Ovary (tissue), 9 donors: ENCODE results near the gene MYO1A. TPM values are rescaled to one million over a fixed set of nuclear protein-coding genes. Genes with fewer than 3 reads are reported as not detected.

Experiments
- polyA plus RNA-seq, 2 donors: library from polyadenylated mRNA; stranded (reverse); fragments of 200-250 nt in 1 of 2; fragments of 350-450 nt in 1 of 2; fragmentation: Illumina TruSeq in 1 of 2; extraction: RNeasy Lipid Tissue Mini Kit (QIAGEN cat#74804) in 1 of 2; gene quantifications; one replicate each; pipeline ENCODE4 v1.2.3, GENCODE V29; 2013 to 2014
- total RNA-seq, 7 donors: library from RNA; depleted of rRNA in 2 of 7; stranded (reverse); fragments of >200 nt in 2 of 7; fragmentation: NEBNext Ultra II Directional in 3 of 7; extraction: Animal tissue kit (Norgen Biotek cat#: 25700) in 3 of 7; gene quantifications; one replicate each; pipeline versions ENCODE4 v1.1.0 to v1.2.4, GENCODE V29; 2016 to 2023
- donor health status: DM: no; HTN: no; CAD: no; lungs with moderate emphysema.
- donor health status: DM: no; HTN: no; CAD: no.
- donor health status: Bipolar disorder and iron deficiency.
- donor health status: DM: yes; HTN: yes; CAD: no.
- donor health status: DM: no; HTN: no; CAD: no.
- donor health status: DM: yes; HTN: yes; CAD: no.

Gene MYO1A
- total and polyA plus RNA-seq, 9 donors: 0.08 to 2.6 (median 0.23) TPM; not detected in 2

Other genes starting within 250 kb of the MYO1A start
- gene SDR9C7, start 115.7 kb downstream of the MYO1A start, total RNA-seq: under 1 TPM in 3 of 7 donors, not detected in 4; 0.10 to 0.25 (median 0.25) TPM
- gene SDR9C7, start 115.7 kb downstream of the MYO1A start, polyA plus RNA-seq: under 1 TPM in 1 of 2 donors, not detected in 1; 0.07 TPM
- gene RDH16, start 92.5 kb downstream of the MYO1A start, total RNA-seq: under 1 TPM; 0.24 to 0.64 (median 0.45) TPM
- under 1 TPM; 0.22 to 0.34 TPM for gene RDH16, start 92.5 kb downstream of the MYO1A start, polyA plus RNA-seq
- gene ZBTB39, start 43.6 kb downstream of the MYO1A start, total RNA-seq: 10 to 100 TPM in 1 of 7 donors, 1 to 10 TPM in 6; 3.3 to 10.4 (median 7.4) TPM
- 1 to 10 TPM; 2.9 to 7.1 TPM for gene ZBTB39, start 43.6 kb downstream of the MYO1A start, polyA plus RNA-seq
- gene TAC3, start 33.6 kb downstream of the MYO1A start, total RNA-seq: not detected
- 1 to 10 TPM in 1 of 2 donors, under 1 TPM in 1; 0.40 to 2.2 TPM for gene TAC3, start 33.6 kb downstream of the MYO1A start, polyA plus RNA-seq
- 10 to 100 TPM in 5 of 7 donors, 1 to 10 TPM in 2; 6.8 to 14.9 (median 10.8) TPM for gene NEMP1, start 28.7 kb upstream of the MYO1A start, total RNA-seq
- gene NEMP1, start 28.7 kb upstream of the MYO1A start, polyA plus RNA-seq: 10 to 100 TPM in 1 of 2 donors, 1 to 10 TPM in 1; 5.8 to 11.1 TPM
- gene NAB2, start 39.0 kb upstream of the MYO1A start, total RNA-seq: 100 to 1,000 TPM in 1 of 7 donors, 10 to 100 TPM in 6; 37.6 to 103 (median 70.8) TPM
- 10 to 100 TPM; 27.5 to 47.4 TPM for gene NAB2, start 39.0 kb upstream of the MYO1A start, polyA plus RNA-seq
- gene STAT6, start 61.2 kb upstream of the MYO1A start, total RNA-seq: 100 to 1,000 TPM in 5 of 7 donors, 10 to 100 TPM in 2; 67.4 to 211 (median 168) TPM
- 100 to 1,000 TPM; 145 to 158 TPM for gene STAT6, start 61.2 kb upstream of the MYO1A start, polyA plus RNA-seq
- 100 to 1,000 TPM; 148 to 640 (median 405) TPM for gene LRP1, start 78.4 kb upstream of the MYO1A start, total RNA-seq
- 100 to 1,000 TPM in 1 of 2 donors, 10 to 100 TPM in 1; 76.4 to 168 TPM for gene LRP1, start 78.4 kb upstream of the MYO1A start, polyA plus RNA-seq
- not detected for gene LRP1-AS, start 97.5 kb upstream of the MYO1A start, total RNA-seq
- gene LRP1-AS, start 97.5 kb upstream of the MYO1A start, polyA plus RNA-seq: not detected
- gene NXPH4, start 166.7 kb upstream of the MYO1A start, total RNA-seq: under 1 TPM in 1 of 7 donors, not detected in 6; 0.20 TPM
- under 1 TPM in 1 of 2 donors, not detected in 1; 0.13 TPM for gene NXPH4, start 166.7 kb upstream of the MYO1A start, polyA plus RNA-seq
- 100 to 1,000 TPM in 1 of 7 donors, 10 to 100 TPM in 6; 32.3 to 185 (median 46.6) TPM for gene SHMT2, start 179.6 kb upstream of the MYO1A start, total RNA-seq
- 10 to 100 TPM; 23.0 to 34.7 TPM for gene SHMT2, start 179.6 kb upstream of the MYO1A start, polyA plus RNA-seq
- 1 to 10 TPM in 6 of 7 donors, under 1 TPM in 1; 0.66 to 2.3 (median 1.8) TPM for gene STAC3, start 201.1 kb upstream of the MYO1A start, total RNA-seq
- 1 to 10 TPM in 1 of 2 donors, under 1 TPM in 1; 0.77 to 2.9 TPM for gene STAC3, start 201.1 kb upstream of the MYO1A start, polyA plus RNA-seq